ENCODE results near the gene C3orf85.

- TF ChIP-seq CTCF (IDR thresholded peaks at IDR 0.05) = no peak
- no peak for TF ChIP-seq POLR2A (IDR thresholded peaks at IDR 0.05)
- TF ChIP-seq EP300 (IDR thresholded peaks at IDR 0.05) = no peak
Measured at GRCh38 chr3:109137761-109138160, 1.2 kb downstream of the C3orf85 start.

All from ovary (tissue), 3 donors.